HG02973 (cell line): ENCODE results near the gene PLD3.
"Not testable (repeated sequence)": the region's sequence is repeated elsewhere in the genome, so short reads cannot be mapped to it uniquely, and the experiment has no call there.

Experiments used
- ATAC-seq: cut with Tn5 transposase; IDR thresholded peaks from one replicate; pipeline ENCODE4 v1.9.1; 2021; ENCODE audit warnings: moderate library complexity; ENCODE audit not compliant: unreplicated experiment

Gene PLD3

GRCh38 chr19:40331052-40331451, 17.4 kb upstream of the PLD3 start:
- ATAC-seq: no peak

GRCh38 chr19:40332669-40333068, 15.8 kb upstream of the PLD3 start:
- ATAC-seq: no peak

GRCh38 chr19:40333083-40333482, 15.4 kb upstream of the PLD3 start:
- ATAC-seq: not testable (repeated sequence)

GRCh38 chr19:40335101-40335500, 13.4 kb upstream of the PLD3 start:
- ATAC-seq: no peak

GRCh38 chr19:40335855-40336600, 12.5 kb upstream of the PLD3 start:
- ATAC-seq: no peak

GRCh38 chr19:40336601-40336900, 11.9 kb upstream of the PLD3 start:
- ATAC-seq: no peak

- no peak for ATAC-seq
These were observed 11.4 kb upstream of the PLD3 start for GRCh38 chr19:40337107-40337506.

GRCh38 chr19:40337594-40337993, 10.9 kb upstream of the PLD3 start:
- no peak for ATAC-seq

- ATAC-seq: no peak
These were observed 9.3 kb upstream of the PLD3 start for GRCh38 chr19:40339018-40339728.

GRCh38 chr19:40341601-40342482, 6.7 kb upstream of the PLD3 start:
- no peak for ATAC-seq

GRCh38 chr19:40342644-40343311, 5.7 kb upstream of the PLD3 start:
- no peak for ATAC-seq

GRCh38 chr19:40344422-40344821, 4.1 kb upstream of the PLD3 start:
- ATAC-seq: no peak

GRCh38 chr19:40348961-40349507, 539 bp downstream of the PLD3 start:
- no peak for ATAC-seq

GRCh38 chr19:40355975-40356680, 7.6 kb downstream of the PLD3 start:
- no peak for ATAC-seq

- ATAC-seq: no peak
These were observed 8.4 kb downstream of the PLD3 start for GRCh38 chr19:40356681-40357595.

- ATAC-seq: no peak
These were observed 9.1 kb downstream of the PLD3 start for GRCh38 chr19:40357640-40358039.

- ATAC-seq: no peak
These were observed 10.3 kb downstream of the PLD3 start for GRCh38 chr19:40358773-40359172.

GRCh38 chr19:40360020-40360707, 11.7 kb downstream of the PLD3 start:
- no peak for ATAC-seq
